K562 (cell line): ENCODE data around the gene PDHB. TPM values are rescaled to one million over a fixed set of nuclear protein-coding genes. Genes with fewer than 3 reads are reported as not detected.

Experiments
- ATAC-seq: fragments of 200-7000 bp; cut with Tn5 transposase; 3 replicates; pipeline ENCODE4 v1.9.1; 2020; ENCODE audit warnings: moderate library complexity
- BruUV-seq: library from RNA; stranded (reverse); fragments of 400-500 nt; replicated peaks from 2 replicates; lab custom pipeline; 2021; lab: Mats Ljungman, UMichigan
- CTCF ChIA-PET: fragments of 300-600 bp; formaldehyde crosslinking; extraction: SDS; loops from one replicate; lab custom pipeline; 2021; ENCODE audit warnings: low intra/inter-chr PET ratio; lab: Yijun Ruan, JAX
- POLR2A ChIA-PET: fragments of 300-600, 350-650 bp; sonication (Branson Sonifier 250); formaldehyde crosslinking; extraction: SDS; loops from one replicate; lab custom pipeline; 2021; ENCODE audit warnings: antibody characterized with exemption, inconsistent platforms; lab: Yijun Ruan, JAX
- DNase-seq, 4 experiments: peaks; one replicate each; pipeline versions ENCODE4 v3.0.0 to v3.0.0-alpha.2; 2011 to 2018; ENCODE audit warnings: low spot score in 3 of 4, mixed read lengths in 3 of 4; ENCODE audit errors: extremely low read depth in 1 of 4
- FAIRE-seq: peaks from 2 replicates; lab custom pipeline; 2011; peaks lifted over from hg19 to GRCh38; lab: Jason Lieb, UNC
- H2AFZ ChIP-seq: 2 replicates; pipeline ENCODE4 v1.6.0; 2011; ENCODE audit warnings: low read depth, low read length, control low read depth, inconsistent platforms
- H3K27ac ChIP-seq: fragments of 200-600 bp; 3 replicates; pipeline ENCODE4 v1.8.0; 2011; ENCODE audit warnings: low read depth, mild to moderate bottlenecking, control low read depth, inconsistent platforms, low read length, moderate library complexity, mixed read lengths; ENCODE audit errors: extremely low read depth
- H3K27me3 ChIP-seq, 2 experiments: fragments of 300-600 bp in 1 of 2; 2 replicates in 1 of 2; 3 replicates in 1 of 2; pipeline versions ENCODE4 v1.6.0 to v1.8.0; 2011; ENCODE audit warnings: inconsistent platforms in 2 of 2, low read length in 2 of 2, mild to moderate bottlenecking in 1 of 2, mixed read lengths in 1 of 2, moderate library complexity in 1 of 2; ENCODE audit not compliant: control insufficient read depth in 2 of 2, insufficient read depth in 2 of 2
- H3K36me3 ChIP-seq: fragments of 300-600 bp; 3 replicates; pipeline ENCODE4 v1.8.0; 2011; ENCODE audit warnings: mild to moderate bottlenecking, low read length, inconsistent platforms; ENCODE audit not compliant: control insufficient read depth, insufficient read depth
- H3K4me1 ChIP-seq, 2 experiments: fragments of 200-600 bp in 1 of 2; replicated peaks in 1 of 2; 2 replicates in 1 of 2; 3 replicates in 1 of 2; pipeline versions ENCODE4 v1.5.1 to v1.8.0; 2011; ENCODE audit warnings: inconsistent platforms in 2 of 2, low read length in 2 of 2, mild to moderate bottlenecking in 1 of 2, mixed read lengths in 1 of 2, moderate library complexity in 1 of 2; ENCODE audit not compliant: control insufficient read depth in 2 of 2, insufficient read depth in 2 of 2
- H3K4me2 ChIP-seq: 2 replicates; pipeline ENCODE4 v1.6.1; 2011; ENCODE audit warnings: low read length, control low read depth, inconsistent platforms, mixed read lengths; ENCODE audit not compliant: insufficient read depth
- H3K4me3 ChIP-seq: fragments of 200-600 bp; sonication (generic), shearing (Covaris generic); 2 replicates; pipeline ENCODE4 v1.5.1; 2016; ENCODE audit warnings: control low read depth, inconsistent platforms
- H3K79me2 ChIP-seq: fragments of 200-600 bp; 3 replicates; pipeline ENCODE4 v1.8.0; 2011; ENCODE audit warnings: low read length, inconsistent platforms; ENCODE audit not compliant: control insufficient read depth, insufficient read depth
- H3K9ac ChIP-seq, 2 experiments: 2 replicates each; pipeline versions ENCODE4 v1.6.0 to v1.6.1; 2011; ENCODE audit warnings: low read depth in 2 of 2, low read length in 2 of 2, control low read depth in 1 of 2, inconsistent platforms in 1 of 2, mild to moderate bottlenecking in 1 of 2, mixed read lengths in 1 of 2; ENCODE audit not compliant: insufficient read depth in 1 of 2
- H3K9me1 ChIP-seq: one replicate; pipeline ENCODE4 v1.6.0; 2011; ENCODE audit warnings: inconsistent platforms, mild to moderate bottlenecking, low read length, moderate library complexity; ENCODE audit not compliant: control insufficient read depth, insufficient read depth
- H3K9me3 ChIP-seq: replicated peaks from 2 replicates; pipeline ENCODE4 v1.5.1; 2011; ENCODE audit warnings: low read depth, low read length, inconsistent platforms; ENCODE audit not compliant: control insufficient read depth, insufficient read depth
- H4K20me1 ChIP-seq: replicated peaks from 2 replicates; pipeline ENCODE4 v1.6.1; 2011; ENCODE audit warnings: low read length, inconsistent platforms, mixed read lengths; ENCODE audit not compliant: control insufficient read depth, insufficient read depth
- CREM ChIP-seq: IDR thresholded peaks from 2 replicates; pipeline ENCODE4 v1.6.1; 2014; ENCODE audit warnings: antibody characterized with exemption, low read depth
- ETV5 ChIP-seq: sonication (generic); formaldehyde crosslinking; IDR thresholded peaks from 2 replicates; pipeline ENCODE4 v1.4.0; 2020; ENCODE audit warnings: low read depth, mild to moderate bottlenecking, missing genetic modification reagents
- KLF16 ChIP-seq: IDR thresholded peaks from 2 replicates; pipeline ENCODE4 v1.6.1; 2016; ENCODE audit warnings: antibody characterized with exemption
- NFE2L1 ChIP-seq: fragments of 450-650 bp; IDR thresholded peaks from 2 replicates; pipeline ENCODE4 v1.6.1; 2016; ENCODE audit warnings: missing genetic modification characterization, low read depth, mild to moderate bottlenecking, missing compliant biosample characterization, moderate library complexity, borderline replicate concordance
- NONO ChIP-seq, 2 experiments: fragments of 200-400 bp in 1 of 2; fragments of 450-650 bp in 1 of 2; formaldehyde crosslinking in 1 of 2; IDR thresholded peaks; 2 replicates each; pipeline ENCODE4 v1.6.1; 2017; ENCODE audit warnings: low read depth in 2 of 2, mild to moderate bottlenecking in 2 of 2, moderate library complexity in 2 of 2, low read length in 1 of 2
- PKNOX1 ChIP-seq: fragments of 450-650 bp; IDR thresholded peaks from 2 replicates; pipeline ENCODE4 v1.6.1; 2016
- ZNF311 ChIP-seq: fragments of 250-450 bp; sonication (Bioruptor Pico); IDR thresholded peaks from 2 replicates; pipeline ENCODE4 v1.4.0; 2020; ENCODE audit warnings: mild to moderate bottlenecking, moderate library complexity
- ZNF316 ChIP-seq: fragments of 450-650 bp; IDR thresholded peaks from 2 replicates; pipeline ENCODE4 v1.6.1; 2016
- ZNF347 ChIP-seq: fragments of 450-650 bp; formaldehyde crosslinking; IDR thresholded peaks from 2 replicates; pipeline ENCODE4 v1.4.0; 2020; ENCODE audit warnings: low read depth, mild to moderate bottlenecking, moderate library complexity
- ZNF586 ChIP-seq: fragments of 450-650 bp; formaldehyde crosslinking; conservative IDR thresholded peaks from 2 replicates; pipeline ENCODE4 v1.4.0; 2020; ENCODE audit warnings: mild to moderate bottlenecking, moderate library complexity
- ZNF699 ChIP-seq: fragments of 250-450 bp; sonication (Bioruptor Pico); IDR thresholded peaks from 2 replicates; pipeline ENCODE4 v1.8.0; 2021; ENCODE audit warnings: mild to moderate bottlenecking, moderate library complexity; ENCODE audit not compliant: insufficient replicate concordance
- ZNF717 ChIP-seq: fragments of 250-450 bp; sonication (Bioruptor Pico); IDR thresholded peaks from 2 replicates; pipeline ENCODE4 v1.5.0; 2021
- ZSCAN32 ChIP-seq: fragments of 450-650 bp; formaldehyde crosslinking; IDR thresholded peaks from 2 replicates; pipeline ENCODE4 v1.4.0; 2020; ENCODE audit warnings: mild to moderate bottlenecking, moderate library complexity
- WGBS: fragments of 100-300 bp; shearing (Covaris generic); methylation state at CpG from one replicate; pipeline ENCODE4 v1.1.6; 2016; ENCODE audit warnings: low coverage, mixed read lengths; ENCODE audit not compliant: insufficient coverage; ENCODE audit errors: missing lambda C conversion rate; 5-methylcytosine and 5-hydroxymethylcytosine counted together
- in situ Hi-C: fragments of 300-500 bp; cut with MboI; formaldehyde crosslinking; loops from 4 replicates; pipeline ENCODE4 v1.15.0; 2018; ENCODE audit warnings: inconsistent platforms, mixed read lengths
- intact Hi-C: fragments of 100-400 bp; cut with micrococcal nuclease; formaldehyde crosslinking; loops from 2 replicates; pipeline ENCODE4 v1.14.2; 2022
- polyA plus RNA-seq, 8 experiments: library from polyadenylated mRNA; depleted of rRNA in 4 of 8; stranded (reverse) in 5 of 8; unstranded in 3 of 8; fragments of >200 nt; fragmentation: Nextera tagmentation in 2 of 8; fragmentation: Illumina TruSeq in 1 of 8; extraction: Ambion mirVana in 2 of 8; extraction: Trizol in 1 of 8; gene quantifications; 2 replicates each; pipeline versions ENCODE4 v1.2.1 to v1.2.3, GENCODE V29; 2011 to 2014; ENCODE audit warnings: inconsistent platforms in 1 of 8, missing spikeins in 1 of 8
- total RNA-seq, 7 experiments: library from RNA; depleted of rRNA in 6 of 7; stranded (reverse); fragments of >200 nt in 6 of 7; fragmentation: Illumina TruSeq in 2 of 7; extraction: Trizol in 2 of 7; gene quantifications; 2 replicates each; pipeline versions ENCODE4 v1.2.1 to v1.2.3, GENCODE V29; 2011 to 2021; ENCODE audit warnings: low replicate concordance in 1 of 7
- TF ChIP-seq, protein P1 (sequence below), 2 experiments: IDR thresholded peaks; 2 replicates each; pipeline ENCODE4 v1.6.1; 2012; ENCODE audit warnings: improper control_type of control experiment in 2 of 2, low read depth in 2 of 2, low read length in 2 of 2, borderline replicate concordance in 1 of 2

Gene PDHB
- total and polyA plus RNA-seq, 9 of the 15 experiments (the other 6 are each of a cell fraction or from before 2014, with no cell fraction given): 51.2 to 178 (median 85.2) TPM

GRCh38 chr3:58425782-58426181 lies 7.8 kb downstream of the PDHB start:
- BruUV-seq: no TSS peak
- FAIRE-seq (no peak), ATAC-seq (no peak), DNase-seq (no peak)
- in situ Hi-C loops (loop anchor here (5.0 kb wide), 1 partner anchor 107 kb away; no protein-coding TSS in a partner anchor), intact Hi-C loops (no loop called here)
- Histone ChIP-seq H3K4me1 (no peaks in the 10 kb centered on the region; a peak in 1 of 5 replicates), H3K36me3 (peaks cover 68% of the 10 kb centered on the region; the same call in 2 of the 3 replicates), H2AFZ (no peak overlapping the region), H3K9me3 (no peaks in the 10 kb centered on the region), H4K20me1 (no peaks in the 10 kb centered on the region), H3K27ac (no peak overlapping the region), H3K4me3 (no peak overlapping the region), H3K79me2 (no peaks in the 10 kb centered on the region), H3K27me3 (no peaks in the 10 kb centered on the region), H3K9ac (no peak overlapping the region), H3K9me1 (no peaks in the 10 kb centered on the region), H3K4me2 (no peak overlapping the region)
- ChIA-PET CTCF (no interaction called here), POLR2A (no interaction called here)
- 67% methylated on average over 2 of the region's 2 CpGs for WGBS
- TF ChIP-seq KLF16 (no peak), ZNF347 (CRISPR knock-in tag) (no peak), ZNF717 (CRISPR knock-in tag) (no peak), ZSCAN32 (no peak), ZNF586 (CRISPR knock-in tag) (no peak), NONO (IDR thresholded peaks at IDR 0.05; ENCODE audit: low read depth in 2 of 2, low read length in 1 of 2) (no peak), CREM (no peak), ETV5 (CRISPR knock-in tag) (no peak), NFE2L1 (tag) (no peak), ZNF699 (CRISPR knock-in tag) (no peak), ZNF311 (CRISPR knock-in tag) (no peak), PKNOX1 (no peak), ZNF316 (peak; percentile 58)
- TF ChIP-seq, protein P1, sequence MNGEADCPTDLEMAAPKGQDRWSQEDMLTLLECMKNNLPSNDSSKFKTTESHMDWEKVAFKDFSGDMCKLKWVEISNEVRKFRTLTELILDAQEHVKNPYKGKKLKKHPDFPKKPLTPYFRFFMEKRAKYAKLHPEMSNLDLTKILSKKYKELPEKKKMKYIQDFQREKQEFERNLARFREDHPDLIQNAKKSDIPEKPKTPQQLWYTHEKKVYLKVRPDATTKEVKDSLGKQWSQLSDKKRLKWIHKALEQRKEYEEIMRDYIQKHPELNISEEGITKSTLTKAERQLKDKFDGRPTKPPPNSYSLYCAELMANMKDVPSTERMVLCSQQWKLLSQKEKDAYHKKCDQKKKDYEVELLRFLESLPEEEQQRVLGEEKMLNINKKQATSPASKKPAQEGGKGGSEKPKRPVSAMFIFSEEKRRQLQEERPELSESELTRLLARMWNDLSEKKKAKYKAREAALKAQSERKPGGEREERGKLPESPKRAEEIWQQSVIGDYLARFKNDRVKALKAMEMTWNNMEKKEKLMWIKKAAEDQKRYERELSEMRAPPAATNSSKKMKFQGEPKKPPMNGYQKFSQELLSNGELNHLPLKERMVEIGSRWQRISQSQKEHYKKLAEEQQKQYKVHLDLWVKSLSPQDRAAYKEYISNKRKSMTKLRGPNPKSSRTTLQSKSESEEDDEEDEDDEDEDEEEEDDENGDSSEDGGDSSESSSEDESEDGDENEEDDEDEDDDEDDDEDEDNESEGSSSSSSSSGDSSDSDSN (IDR thresholded peaks at IDR 0.05; ENCODE audit: borderline replicate concordance in 1 of 2, low read depth in 2 of 2, low read length in 2 of 2): no peak
